ENCODE measurements around the gene CDHR1.

DNA sequence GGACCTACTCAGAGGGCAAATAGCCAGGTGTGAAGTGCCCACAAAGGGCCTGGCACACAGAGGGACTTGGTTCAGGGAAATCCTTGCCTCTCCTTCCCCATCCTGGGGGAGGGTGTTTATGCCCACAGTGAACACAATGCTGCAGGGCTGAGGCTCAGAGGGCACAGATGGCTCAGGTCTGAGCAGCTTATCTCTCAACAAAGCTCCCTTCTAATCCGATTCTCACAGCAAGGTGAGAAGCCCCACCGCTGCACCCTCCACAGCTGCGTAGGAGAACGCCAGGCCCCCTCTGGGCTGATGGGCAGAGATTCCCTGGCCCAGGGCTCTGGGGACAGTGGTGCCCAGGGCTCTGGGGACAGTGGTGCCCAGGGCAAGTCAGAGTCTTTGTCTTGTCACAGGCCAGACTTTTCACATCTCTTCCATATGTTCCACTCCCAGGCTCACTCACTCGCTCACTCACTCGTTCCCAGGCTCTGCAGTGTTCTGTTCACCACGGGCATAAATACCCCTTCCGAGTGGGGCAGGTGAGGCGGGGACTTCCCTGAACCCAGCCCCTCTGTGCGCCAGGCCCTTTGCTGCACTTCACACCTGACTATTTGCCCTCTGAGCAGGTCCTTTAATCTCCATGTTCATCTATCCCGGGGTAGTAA is 8.7 kb upstream of the CDHR1 start:
- TF ChIP-seq, protein P1, sequence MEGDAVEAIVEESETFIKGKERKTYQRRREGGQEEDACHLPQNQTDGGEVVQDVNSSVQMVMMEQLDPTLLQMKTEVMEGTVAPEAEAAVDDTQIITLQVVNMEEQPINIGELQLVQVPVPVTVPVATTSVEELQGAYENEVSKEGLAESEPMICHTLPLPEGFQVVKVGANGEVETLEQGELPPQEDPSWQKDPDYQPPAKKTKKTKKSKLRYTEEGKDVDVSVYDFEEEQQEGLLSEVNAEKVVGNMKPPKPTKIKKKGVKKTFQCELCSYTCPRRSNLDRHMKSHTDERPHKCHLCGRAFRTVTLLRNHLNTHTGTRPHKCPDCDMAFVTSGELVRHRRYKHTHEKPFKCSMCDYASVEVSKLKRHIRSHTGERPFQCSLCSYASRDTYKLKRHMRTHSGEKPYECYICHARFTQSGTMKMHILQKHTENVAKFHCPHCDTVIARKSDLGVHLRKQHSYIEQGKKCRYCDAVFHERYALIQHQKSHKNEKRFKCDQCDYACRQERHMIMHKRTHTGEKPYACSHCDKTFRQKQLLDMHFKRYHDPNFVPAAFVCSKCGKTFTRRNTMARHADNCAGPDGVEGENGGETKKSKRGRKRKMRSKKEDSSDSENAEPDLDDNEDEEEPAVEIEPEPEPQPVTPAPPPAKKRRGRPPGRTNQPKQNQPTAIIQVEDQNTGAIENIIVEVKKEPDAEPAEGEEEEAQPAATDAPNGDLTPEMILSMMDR (conservative IDR thresholded peaks at IDR 0.05; ENCODE audit: low read depth in 2 of 2): no peak
- TF ChIP-seq EZH2 (IDR thresholded peaks at IDR 0.05; ENCODE audit: low read depth, unreplicated experiment): no peak

All from GM23338 (cell line).